Measurements from ENCODE around the gene GREM1. TPM values are rescaled to one million over a fixed set of nuclear protein-coding genes. Genes with fewer than 3 reads are reported as not detected.
A peak's percentile ranks its signal among the peaks of the same experiment; 100 is the strongest.

Gene GREM1
- total RNA-seq, 1 experiment from 2014 or later: 1.1 TPM

DNA sequence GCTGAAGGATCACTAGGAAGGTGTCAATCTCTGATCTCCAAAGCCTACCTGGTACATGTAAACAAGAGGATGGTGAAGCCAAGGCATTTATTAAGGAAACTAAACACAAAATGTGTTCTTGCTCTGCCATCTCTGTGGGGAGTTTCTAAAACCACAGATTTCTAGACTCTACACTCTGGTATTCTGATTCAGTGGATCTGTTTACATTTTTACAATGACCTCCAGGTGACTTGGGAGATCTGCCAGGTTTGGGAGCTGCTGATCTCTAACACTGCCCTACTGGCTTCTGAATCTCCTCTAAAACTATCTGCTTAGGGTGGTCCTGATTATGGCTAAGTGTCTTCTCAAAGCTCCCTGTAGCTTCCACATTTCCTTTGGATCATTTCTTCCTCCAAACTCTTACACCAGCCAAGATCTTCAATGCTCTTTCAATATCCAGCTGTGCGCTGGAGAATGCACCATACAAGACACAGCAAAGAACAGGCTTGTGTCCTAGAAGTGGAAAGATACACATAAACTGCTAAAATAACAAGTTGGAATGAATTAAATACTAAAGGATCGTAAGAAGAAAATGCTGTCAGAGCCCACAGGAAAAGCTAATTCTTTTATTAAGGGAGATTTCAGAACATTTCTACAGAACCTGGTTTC is 72.7 kb downstream of the GREM1 start:
- Histone ChIP-seq H3K27me3 (ENCODE audit: insufficient read depth, low read length) (no peaks in the 10 kb centered on the region), H2BK5ac (ENCODE audit: insufficient read length, low read length) (no peak overlapping the region), H3K9me3 (ENCODE audit: control insufficient read depth, low read depth, low read length) (no peaks in the 10 kb centered on the region), H4K20me1 (ENCODE audit: control insufficient read depth, insufficient read depth, insufficient read length) (no peaks in the 10 kb centered on the region), H2BK12ac (ENCODE audit: insufficient read length, low read depth, low read length) (no peak overlapping the region), H3K27ac (ENCODE audit: insufficient read length, low read depth, low read length) (no peak overlapping the region), H2BK20ac (ENCODE audit: low read depth, low read length, poor library complexity, severe bottlenecking) (no peak overlapping the region), H3K4me1 (ENCODE audit: insufficient read depth, low read length) (0 out of 2 replicates have a peak, but pooled peaks cover 2% of the 10 kb centered on the region), H3K56ac (ENCODE audit: insufficient read length, low read depth, low read length) (no peak overlapping the region), H3K79me2 (ENCODE audit: insufficient read depth, low read length) (no peaks in the 10 kb centered on the region), H3K79me1 (ENCODE audit: insufficient read depth, low read depth, low read length, poor library complexity, severe bottlenecking) (no peaks in the 10 kb centered on the region), H2BK15ac (ENCODE audit: low read depth, low read length) (0 out of 2 replicates have a peak overlapping the region, but pooled peaks have one; percentile 12), H3K14ac (ENCODE audit: insufficient read depth, low read length) (no peak overlapping the region), H4K8ac (replicated peaks; ENCODE audit: insufficient read length, low read depth, low read length) (no peak overlapping the region), H4K5ac (ENCODE audit: insufficient read length, low read depth, low read length) (no peak overlapping the region), H3K18ac (ENCODE audit: insufficient read length, low read depth, low read length) (no peak overlapping the region), H3K23me2 (ENCODE audit: insufficient read length, low read depth, low read length, poor library complexity, severe bottlenecking) (no peaks in the 10 kb centered on the region), H3K9ac (ENCODE audit: extremely low read depth, insufficient read length, low read length) (no peak overlapping the region), H2AFZ (ENCODE audit: low read length) (no peak overlapping the region), H2BK120ac (ENCODE audit: low read depth, low read length, poor library complexity, severe bottlenecking) (no peak overlapping the region), H3K4me2 (ENCODE audit: insufficient read depth, insufficient read length, low read length) (no peak overlapping the region), H3K4ac (ENCODE audit: low read depth, low read length) (no peak overlapping the region), H3K23ac (ENCODE audit: insufficient read length, low read depth, low read length) (no peak overlapping the region), H2AK5ac (ENCODE audit: insufficient read length, low read length) (no peak overlapping the region), H4K91ac (ENCODE audit: insufficient read length, low read depth, low read length) (no peak overlapping the region), H3T11ph (ENCODE audit: low read length) (no peak overlapping the region)
- Mint-ChIP-seq H3K27me3 (ENCODE audit: low read depth) (no peaks in the 10 kb centered on the region), H3K36me3 (ENCODE audit: insufficient read depth in 1 of 3, low read depth in 3 of 3) (no peaks in the 10 kb centered on the region), H3K4me1 (peaks cover 17% of the 10 kb centered on the region in 2 experiments), H3K4me3 (no peak overlapping the region), H3K27ac (no peak overlapping the region), H3K9me3 (no peaks in the 10 kb centered on the region)
- TF ChIP-seq, protein P1, sequence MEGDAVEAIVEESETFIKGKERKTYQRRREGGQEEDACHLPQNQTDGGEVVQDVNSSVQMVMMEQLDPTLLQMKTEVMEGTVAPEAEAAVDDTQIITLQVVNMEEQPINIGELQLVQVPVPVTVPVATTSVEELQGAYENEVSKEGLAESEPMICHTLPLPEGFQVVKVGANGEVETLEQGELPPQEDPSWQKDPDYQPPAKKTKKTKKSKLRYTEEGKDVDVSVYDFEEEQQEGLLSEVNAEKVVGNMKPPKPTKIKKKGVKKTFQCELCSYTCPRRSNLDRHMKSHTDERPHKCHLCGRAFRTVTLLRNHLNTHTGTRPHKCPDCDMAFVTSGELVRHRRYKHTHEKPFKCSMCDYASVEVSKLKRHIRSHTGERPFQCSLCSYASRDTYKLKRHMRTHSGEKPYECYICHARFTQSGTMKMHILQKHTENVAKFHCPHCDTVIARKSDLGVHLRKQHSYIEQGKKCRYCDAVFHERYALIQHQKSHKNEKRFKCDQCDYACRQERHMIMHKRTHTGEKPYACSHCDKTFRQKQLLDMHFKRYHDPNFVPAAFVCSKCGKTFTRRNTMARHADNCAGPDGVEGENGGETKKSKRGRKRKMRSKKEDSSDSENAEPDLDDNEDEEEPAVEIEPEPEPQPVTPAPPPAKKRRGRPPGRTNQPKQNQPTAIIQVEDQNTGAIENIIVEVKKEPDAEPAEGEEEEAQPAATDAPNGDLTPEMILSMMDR (conservative IDR thresholded peaks at IDR 0.05): no peak
- no peak for DNase-seq
- no CpG with 5 or more reads among the region's 2 CpGs for WGBS (ENCODE audit: extremely low coverage, insufficient read length, low lambda C conversion rate)

Measured in H9 (cell line).